GM10248 (cell line): ENCODE measurements around the gene CCDC171.
"Not testable (repeated sequence)": the region's sequence is repeated elsewhere in the genome, so short reads cannot be mapped to it uniquely, and the experiment has no call there.

Source experiments
- CTCF ChIA-PET: fragments of 300-600 bp; sonication (Branson Sonifier 250); formaldehyde crosslinking; extraction: SDS; loops from one replicate; lab custom pipeline; 2021; ENCODE audit warnings: antibody characterized with exemption; lab: Yijun Ruan, JAX
- POLR2A ChIA-PET: fragments of 350-650 bp; sonication (Branson Sonifier 250); formaldehyde crosslinking; extraction: SDS; loops from one replicate; lab custom pipeline; 2020; ENCODE audit warnings: antibody characterized with exemption; lab: Yijun Ruan, JAX
- DNase-seq: peaks from one replicate; pipeline ENCODE4 v3.0.0; 2012; ENCODE audit errors: extremely low spot score
- TF ChIP-seq, protein P1 (sequence below): IDR thresholded peaks from 2 replicates; pipeline ENCODE4 v1.5.1; 2012; ENCODE audit warnings: mild to moderate bottlenecking, low read depth; ENCODE audit errors: extremely low read depth, missing control alignments, control extremely low read depth

The CCDC171 gene

DNA sequence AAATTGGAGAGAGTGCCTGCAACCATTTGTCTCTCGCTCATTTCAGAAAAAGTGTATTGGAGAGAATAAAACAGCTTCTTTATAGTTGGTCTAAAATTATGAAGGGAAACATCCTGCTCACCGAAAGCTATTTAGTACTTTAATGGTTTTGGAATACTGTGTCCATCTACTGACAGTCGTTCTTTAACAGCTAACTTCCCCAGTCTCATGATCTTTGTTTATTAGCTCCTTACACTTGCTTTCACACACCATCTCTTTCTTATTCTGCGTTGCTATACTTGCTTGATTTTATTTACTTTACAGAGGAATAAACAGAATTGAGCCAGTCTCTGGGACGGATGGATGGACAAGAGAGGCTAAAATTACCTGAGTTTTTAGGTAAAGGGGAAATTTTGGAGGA lies 229.3 kb downstream of the CCDC171 start:
- CTCF ChIA-PET: no interaction called here
- no peak for DNase-seq
- POLR2A ChIA-PET: no interaction called here
- TF ChIP-seq, protein P1, sequence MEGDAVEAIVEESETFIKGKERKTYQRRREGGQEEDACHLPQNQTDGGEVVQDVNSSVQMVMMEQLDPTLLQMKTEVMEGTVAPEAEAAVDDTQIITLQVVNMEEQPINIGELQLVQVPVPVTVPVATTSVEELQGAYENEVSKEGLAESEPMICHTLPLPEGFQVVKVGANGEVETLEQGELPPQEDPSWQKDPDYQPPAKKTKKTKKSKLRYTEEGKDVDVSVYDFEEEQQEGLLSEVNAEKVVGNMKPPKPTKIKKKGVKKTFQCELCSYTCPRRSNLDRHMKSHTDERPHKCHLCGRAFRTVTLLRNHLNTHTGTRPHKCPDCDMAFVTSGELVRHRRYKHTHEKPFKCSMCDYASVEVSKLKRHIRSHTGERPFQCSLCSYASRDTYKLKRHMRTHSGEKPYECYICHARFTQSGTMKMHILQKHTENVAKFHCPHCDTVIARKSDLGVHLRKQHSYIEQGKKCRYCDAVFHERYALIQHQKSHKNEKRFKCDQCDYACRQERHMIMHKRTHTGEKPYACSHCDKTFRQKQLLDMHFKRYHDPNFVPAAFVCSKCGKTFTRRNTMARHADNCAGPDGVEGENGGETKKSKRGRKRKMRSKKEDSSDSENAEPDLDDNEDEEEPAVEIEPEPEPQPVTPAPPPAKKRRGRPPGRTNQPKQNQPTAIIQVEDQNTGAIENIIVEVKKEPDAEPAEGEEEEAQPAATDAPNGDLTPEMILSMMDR: no peak

DNA sequence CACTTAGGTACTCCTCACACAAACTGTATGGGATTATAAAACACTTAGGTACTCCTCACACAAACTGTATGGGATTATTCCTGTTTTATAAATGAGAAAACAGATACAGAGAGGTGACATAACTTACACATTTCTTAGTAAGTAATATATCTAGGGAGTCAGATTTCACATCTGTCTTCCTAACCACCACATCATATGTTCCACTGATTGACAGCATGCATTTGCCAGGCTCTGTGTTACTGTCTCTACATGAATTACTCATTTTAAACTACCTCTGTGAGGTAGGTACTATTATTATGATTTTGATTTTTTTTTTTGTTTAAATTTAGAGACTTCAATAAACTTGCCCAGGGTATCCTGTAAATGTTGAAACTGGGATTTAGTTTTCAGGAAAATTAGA lies 232.7 kb downstream of the CCDC171 start:
- TF ChIP-seq, protein P1: no peak
- POLR2A ChIA-PET: no interaction called here

DNA sequence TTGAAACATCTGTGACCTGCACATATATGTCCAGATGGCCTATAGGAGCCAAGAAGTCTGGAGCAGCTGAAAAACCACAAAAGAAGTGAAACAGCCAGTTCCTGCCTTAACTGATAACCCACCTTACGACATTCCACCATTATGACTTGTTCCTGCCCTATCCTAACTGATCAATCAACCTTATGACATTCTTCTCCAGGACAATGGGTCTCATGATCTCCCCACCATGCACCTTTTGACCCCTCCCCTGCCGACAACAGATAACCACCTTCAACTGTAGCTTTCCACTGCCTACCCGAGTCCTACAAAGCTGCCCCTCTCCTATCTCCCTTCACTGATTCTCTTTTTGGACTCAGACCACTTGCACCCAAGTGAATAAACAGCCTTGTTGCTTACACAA lies 233.8 kb downstream of the CCDC171 start:
- TF ChIP-seq, protein P1: no peak
- DNase-seq: no peak
- ChIA-PET CTCF (no interaction called here), POLR2A (no interaction called here)

More for the DNA sequence above, 232.7 kb downstream of the CCDC171 start:
- CTCF ChIA-PET: no interaction called here
- no peak for DNase-seq

DNA sequence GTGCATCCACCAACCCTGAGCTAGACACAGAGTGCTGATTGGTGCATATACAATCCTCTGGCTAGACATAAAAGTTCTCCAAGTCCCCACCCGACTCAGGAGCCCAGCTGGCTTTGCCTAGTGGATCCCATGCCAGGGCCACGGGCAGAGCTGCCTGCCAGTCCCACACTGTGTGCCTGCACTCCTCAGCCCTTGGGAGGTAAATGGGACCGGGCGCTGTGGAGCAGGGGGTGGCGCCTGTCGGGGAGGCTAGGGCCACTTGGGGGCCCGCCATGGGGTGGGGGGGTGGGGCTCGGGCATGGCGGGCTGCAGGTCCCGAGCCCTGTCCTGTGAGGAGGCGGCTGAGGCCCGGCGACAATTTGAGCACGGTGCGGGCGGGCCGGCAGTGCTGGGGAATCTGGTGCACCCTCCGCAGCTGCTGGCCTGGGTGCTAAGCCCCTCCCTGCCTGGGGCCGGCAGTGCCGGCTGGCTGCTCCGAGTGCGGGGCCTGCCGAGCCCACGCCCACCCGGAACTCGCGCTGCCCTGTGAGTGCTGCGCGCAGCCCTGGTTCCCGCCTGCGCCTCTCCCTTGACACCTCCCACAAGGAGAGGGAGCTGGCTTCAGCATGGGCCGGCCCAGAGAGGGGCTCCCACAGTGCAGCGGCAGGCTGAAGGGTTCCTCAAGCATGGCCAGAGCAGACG lies 257.5 kb downstream of the CCDC171 start:
- POLR2A ChIA-PET, CTCF ChIA-PET, DNase-seq: not testable (repeated sequence)

DNA sequence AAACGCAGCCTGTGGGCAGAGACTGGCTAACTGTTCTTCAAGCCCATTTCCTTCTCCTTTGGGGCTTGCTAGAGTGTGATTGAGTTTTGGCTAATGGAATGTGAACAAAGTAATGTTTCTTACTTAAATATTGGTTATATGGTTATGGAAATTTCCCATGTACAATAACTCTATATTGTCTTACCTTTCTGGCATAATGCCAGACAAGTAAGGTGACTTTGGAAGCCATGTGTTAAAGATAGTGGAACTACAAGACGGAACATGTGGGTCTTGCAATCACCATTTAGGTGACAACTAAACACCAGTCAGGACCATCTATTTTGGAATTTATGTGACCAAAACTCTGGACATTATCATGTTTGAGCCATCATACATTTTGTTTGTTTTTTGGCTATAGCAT lies 260.2 kb downstream of the CCDC171 start:
- ChIA-PET POLR2A (no interaction called here), CTCF (no interaction called here)
- TF ChIP-seq, protein P1: no peak
- DNase-seq: no peak

DNA sequence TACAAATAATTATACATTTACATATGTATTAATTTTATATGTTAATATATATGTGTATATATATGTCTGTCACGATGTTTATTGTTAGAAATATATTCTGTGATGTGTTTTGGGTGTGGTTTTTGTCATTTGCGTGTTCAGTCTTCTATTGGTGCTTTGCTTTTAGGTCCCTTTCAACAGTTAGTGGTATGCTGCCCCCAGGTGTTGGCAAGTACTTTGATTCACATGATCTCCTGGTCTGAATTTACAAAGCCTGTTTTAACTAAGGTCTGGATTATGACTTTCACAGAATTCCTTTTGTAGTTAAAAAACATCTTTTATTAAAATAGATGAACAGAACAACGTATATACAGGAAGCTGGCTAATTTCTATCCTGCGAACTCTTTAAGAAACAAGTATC lies 271.5 kb downstream of the CCDC171 start:
- no peak for DNase-seq
- CTCF ChIA-PET: no interaction called here
- POLR2A ChIA-PET: no interaction called here
- TF ChIP-seq, protein P1: no peak

DNA sequence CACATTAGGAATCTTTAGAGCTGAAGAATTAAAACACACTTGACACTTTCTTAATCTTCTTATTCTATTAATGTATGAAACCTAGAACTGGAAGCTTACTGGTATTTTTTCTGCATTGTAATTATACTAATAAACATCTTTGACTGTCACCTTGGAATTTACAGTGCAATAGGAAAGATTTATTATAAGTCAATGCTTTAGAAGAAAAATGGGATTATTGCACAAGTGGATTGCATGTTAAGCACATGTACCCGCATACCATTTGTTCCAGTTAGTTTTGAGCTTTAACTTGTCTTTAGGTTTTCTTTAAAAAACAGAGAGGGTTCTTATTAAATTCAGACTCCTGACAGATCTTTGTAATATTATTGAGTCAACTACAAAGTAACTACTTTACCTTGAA lies 278.5 kb downstream of the CCDC171 start:
- CTCF ChIA-PET: interaction anchor here (1.4 kb wide), 1 partner anchor 42 kb away, joined by 3 read pairs; no protein-coding TSS in a partner anchor
- POLR2A ChIA-PET: no interaction called here
- DNase-seq: no peak
- TF ChIP-seq, protein P1: no peak
